HL-60/S4 treated with retinoic acid at 250 ng/mL for 4 days and 3 days (cell line): ENCODE data around the gene RASA2.

Experiments used
- in situ Hi-C: fragments of 300-500 bp; cut with MboI; formaldehyde crosslinking; loops from 2 replicates; pipeline ENCODE4 v1.7.0; 2022; ENCODE audit warnings: low sequenced_read_pairs

RASA2 gene

DNA sequence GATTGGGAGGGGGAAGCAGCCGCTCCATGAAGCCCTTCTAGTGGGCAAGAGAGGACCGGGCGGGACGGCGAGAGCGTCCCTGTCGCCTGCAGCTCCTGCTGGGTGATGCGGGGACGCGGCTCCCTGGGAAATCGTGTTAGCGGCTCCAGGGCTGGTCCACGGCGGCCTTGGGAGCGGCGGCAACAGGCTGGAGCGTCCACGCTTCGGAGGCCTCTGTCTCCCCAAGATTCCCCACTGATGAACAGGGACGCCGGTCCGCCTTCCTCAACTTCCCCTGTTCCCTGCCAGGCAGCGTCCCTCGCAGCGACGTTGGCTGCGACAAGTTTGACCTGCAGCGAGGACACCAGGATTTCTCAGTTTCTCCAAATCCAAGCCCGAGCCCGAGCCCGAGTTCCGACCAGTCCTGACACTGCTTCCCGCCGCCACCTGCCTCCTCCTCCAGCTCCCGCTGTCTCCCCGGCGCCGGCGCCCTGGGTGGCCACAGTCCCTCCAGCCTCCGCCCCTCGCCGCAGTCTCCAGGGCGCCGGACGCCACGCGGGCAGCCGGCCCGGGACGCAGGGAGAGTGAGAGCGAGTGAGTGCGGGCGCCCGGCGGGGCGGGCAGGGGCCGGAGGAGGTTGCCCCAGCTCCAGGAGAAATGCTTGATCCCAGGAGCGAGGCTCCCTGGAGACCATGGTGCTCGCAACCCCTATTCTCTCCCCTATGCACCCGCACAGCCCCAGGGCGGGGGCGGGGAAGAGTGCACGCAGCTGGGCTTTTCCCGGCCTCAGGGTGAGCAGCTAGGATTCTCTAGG is 173.2 kb downstream of the RASA2 start:
- in situ Hi-C loops, result no loop called here

DNA sequence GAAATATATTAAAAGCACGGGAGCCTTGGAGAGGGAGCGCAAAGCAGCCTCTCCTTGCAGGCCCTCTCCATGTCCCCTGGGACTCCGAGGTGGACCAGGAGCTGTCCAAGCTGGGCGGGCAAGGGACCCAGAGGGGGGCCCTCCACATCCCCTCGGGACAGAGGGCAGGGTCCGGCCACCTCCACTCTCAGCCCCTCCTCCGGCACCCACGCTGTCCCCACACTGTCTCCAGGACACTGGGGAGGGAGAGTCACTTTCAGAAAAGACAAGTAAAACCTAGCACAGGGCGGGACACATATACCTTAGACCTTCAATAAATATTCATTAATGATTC is 173.8 kb downstream of the RASA2 start:
- in situ Hi-C loops, result no loop called here

DNA sequence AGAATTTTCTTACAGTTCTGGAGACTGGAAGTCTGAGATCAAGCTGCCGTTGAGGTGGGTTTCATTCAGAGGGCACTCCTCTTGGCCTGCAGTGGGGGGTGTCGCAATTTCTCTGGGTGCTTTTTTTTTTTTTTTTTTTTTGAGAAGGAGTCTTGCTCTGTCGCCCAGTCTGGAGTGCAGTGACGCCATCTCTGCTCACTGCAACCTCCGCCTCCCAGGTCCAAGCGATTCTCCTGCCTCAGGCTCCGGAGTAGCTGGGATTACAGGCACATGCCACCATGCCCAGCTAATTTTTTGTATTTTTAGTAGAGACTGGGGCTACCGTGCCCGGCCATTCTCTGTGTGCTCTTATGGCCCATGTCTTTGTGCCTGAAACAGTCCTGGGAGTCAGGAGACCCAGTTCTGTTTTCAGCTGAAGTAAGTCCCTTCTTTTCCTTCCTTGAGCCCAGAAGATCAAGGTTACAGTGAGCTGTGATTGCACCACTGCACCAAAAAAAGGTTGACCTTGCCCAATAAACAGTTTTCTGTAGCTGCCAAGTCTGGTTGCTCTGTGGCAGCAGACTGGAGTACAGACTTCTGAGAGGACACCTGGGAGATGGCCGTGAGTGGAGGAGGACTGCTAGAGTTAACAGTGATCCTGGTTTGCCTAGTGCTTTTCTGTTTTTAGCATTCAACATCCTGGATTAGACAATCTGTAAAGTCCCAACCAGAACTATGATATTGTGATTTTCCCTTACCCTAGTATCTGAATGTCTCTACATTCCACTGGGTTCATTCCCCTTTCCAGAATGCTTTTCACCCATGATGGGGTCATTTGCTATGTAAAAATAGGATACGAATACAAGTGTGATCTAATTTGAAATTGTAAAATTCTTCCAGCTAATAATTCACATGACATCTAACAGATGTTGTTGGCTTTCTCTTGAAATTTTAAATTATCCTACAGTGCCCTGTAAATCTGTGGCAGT is 174.7 kb downstream of the RASA2 start:
- in situ Hi-C loops, result no loop called here

DNA sequence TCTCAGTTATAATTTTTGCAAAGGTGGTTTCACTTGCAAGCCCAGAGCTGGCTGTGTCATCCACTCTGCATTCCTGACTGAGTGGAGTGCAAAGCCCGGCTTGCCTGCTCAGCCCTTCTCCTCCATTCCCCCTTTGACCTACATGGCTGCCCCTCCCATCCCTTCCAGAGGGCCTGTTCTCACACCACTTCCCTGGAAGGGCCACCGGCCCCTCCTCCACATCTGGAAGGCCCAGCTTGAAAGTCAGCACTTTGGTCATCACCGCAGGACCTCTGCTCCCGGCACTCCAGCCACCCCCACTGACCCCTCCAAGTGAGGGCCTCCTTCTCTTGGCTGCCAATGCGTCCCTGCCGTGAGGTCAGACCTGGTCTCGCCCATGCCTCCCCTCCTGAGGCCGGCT is 177.2 kb downstream of the RASA2 start:
- in situ Hi-C loops, result no loop called here
